H1 (cell line): ENCODE results near the gene GALNT17. TPM values are rescaled to one million over a fixed set of nuclear protein-coding genes. Genes with fewer than 3 reads are reported as not detected.

Experiments used
- CBX5 ChIP-seq: fragments of 300-800, 300-1000 bp; sonication (generic); IDR thresholded peaks from 2 replicates; pipeline ENCODE4 v1.7.1; 2016; ENCODE audit warnings: antibody characterized with exemption, low read length, low read depth
- CTCF ChIP-seq, 3 experiments: IDR thresholded peaks; 1 replicate in 2 of 3; 2 replicates in 1 of 3; pipeline versions ENCODE4 v1.5.1 to v1.6.1; 2011; ENCODE audit warnings: low read length in 3 of 3, mild to moderate bottlenecking in 3 of 3, inconsistent platforms in 2 of 3, low read depth in 1 of 3, moderate library complexity in 1 of 3; ENCODE audit not compliant: insufficient read depth in 1 of 3; ENCODE audit errors: control extremely low read depth in 1 of 3
- JUN ChIP-seq: IDR thresholded peaks from 2 replicates; pipeline ENCODE4 v1.6.1; 2011; ENCODE audit warnings: low read depth, mild to moderate bottlenecking, improper control_type of control experiment, low read length
- RBBP5 ChIP-seq: IDR thresholded peaks from 2 replicates; pipeline ENCODE4 v1.7.1; 2012; ENCODE audit warnings: low read depth, mild to moderate bottlenecking, inconsistent platforms, low read length, moderate library complexity, borderline replicate concordance
- polyA plus RNA-seq, 7 experiments: library from polyadenylated mRNA; depleted of rRNA in 3 of 7; stranded (reverse) in 5 of 7; unstranded in 2 of 7; fragments of >200 nt in 5 of 7; fragments of 200-250 nt in 2 of 7; gene quantifications; 1 replicate in 5 of 7; 2 replicates in 1 of 7; 4 replicates in 1 of 7; pipeline versions ENCODE4 v1.2.1 to v1.2.3, GENCODE V29; 2011 to 2013; ENCODE audit warnings: missing spikeins in 2 of 7, mixed read lengths in 2 of 7
- total RNA-seq: library from RNA; stranded (reverse); fragmentation: NEBNext Ultra II Directional; extraction: Animal tissue kit (Norgen Biotek cat#: 25700); gene quantifications from 2 replicates; pipeline ENCODE4 v1.2.1, GENCODE V29; 2021

GALNT17 gene
- total and polyA plus RNA-seq, 2 of the 8 experiments (the other 6 are each of a cell fraction or from before 2014, with no cell fraction given), result 37.7 to 47.0 TPM

- TF ChIP-seq RBBP5, result no peak
- TF ChIP-seq CTCF (IDR thresholded peaks at IDR 0.05; ENCODE audit: control extremely low read depth in 1 of 3, insufficient read depth in 1 of 3, low read depth in 1 of 3, low read length in 3 of 3), result no peak
- no peak for TF ChIP-seq CBX5
- TF ChIP-seq JUN, result no peak
These were observed 394.2 kb downstream of the GALNT17 start (continued) for GRCh38 chr7:71526106-71526505.
